H1 (cell line): ENCODE data around the gene ZNF74. TPM values are rescaled to one million over a fixed set of nuclear protein-coding genes. Genes with fewer than 3 reads are reported as not detected.
"Not testable (repeated sequence)": the region's sequence is repeated elsewhere in the genome, so short reads cannot be mapped to it uniquely, and the experiment has no call there.

ENCODE experiments used
- CTCF ChIA-PET: fragments of 300-600 bp; sonication (Branson Sonifier 250); formaldehyde crosslinking; loops from one replicate; lab custom pipeline; 2021; ENCODE audit not compliant: partially characterized antibody; lab: Charles Lee
- POLR2A ChIA-PET: fragments of 300-600 bp; sonication (Branson Sonifier 250); formaldehyde crosslinking; loops from one replicate; lab custom pipeline; 2021; ENCODE audit warnings: inconsistent platforms; ENCODE audit not compliant: partially characterized antibody; lab: Charles Lee
- DNase-seq, 2 experiments: peaks; one replicate each; pipeline versions ENCODE4 v3.0.0 to v3.0.0-alpha.2; 2010 to 2022; ENCODE audit warnings: low spot score in 2 of 2, low read depth in 1 of 2, mixed read lengths in 1 of 2
- FAIRE-seq: peaks from 2 replicates; lab custom pipeline; 2011; peaks lifted over from hg19 to GRCh38; lab: Jason Lieb, UNC
- H2AFZ ChIP-seq: 2 replicates; pipeline ENCODE4 v1.8.1; 2012; ENCODE audit warnings: low read length, inconsistent platforms
- H2AK5ac ChIP-seq: 2 replicates; pipeline ENCODE4 v1.6.1; 2013; ENCODE audit warnings: low read depth, low read length
- H2BK120ac ChIP-seq: replicated peaks from 2 replicates; pipeline ENCODE3; 2013; ENCODE audit warnings: low read depth, low read length, inconsistent platforms
- H2BK12ac ChIP-seq: 2 replicates; pipeline ENCODE4 v1.6.1; 2013; ENCODE audit warnings: low read depth, low read length
- H2BK15ac ChIP-seq: 2 replicates; pipeline ENCODE4 v1.6.1; 2013; ENCODE audit warnings: low read length
- H2BK20ac ChIP-seq: 2 replicates; pipeline ENCODE4 v1.6.1; 2013; ENCODE audit warnings: low read length
- H2BK5ac ChIP-seq: 2 replicates; pipeline ENCODE4 v1.6.1; 2013; ENCODE audit warnings: low read depth, low read length
- H3K14ac ChIP-seq: 2 replicates; pipeline ENCODE4 v1.6.1; 2013; ENCODE audit warnings: inconsistent platforms; ENCODE audit not compliant: insufficient read length
- H3K18ac ChIP-seq: 2 replicates; pipeline ENCODE4 v1.6.1; 2013; ENCODE audit warnings: low read length; ENCODE audit errors: extremely low read depth
- H3K23ac ChIP-seq: 2 replicates; pipeline ENCODE4 v1.6.1; 2013; ENCODE audit warnings: inconsistent platforms; ENCODE audit not compliant: insufficient read length
- H3K23me2 ChIP-seq: 2 replicates; pipeline ENCODE4 v1.6.1; 2013; ENCODE audit warnings: low read depth, low read length
- H3K27ac ChIP-seq: 2 replicates; pipeline ENCODE4 v1.6.1; 2011; ENCODE audit warnings: low read depth, low read length, inconsistent platforms
- H3K27me3 ChIP-seq, 4 experiments: replicated peaks in 1 of 4; 1 replicate in 1 of 4; 2 replicates in 3 of 4; pipeline versions ENCODE4 v1.6.1 to v1.8.1; 2011 to 2013; ENCODE audit warnings: low read length in 3 of 4, mild to moderate bottlenecking in 3 of 4, inconsistent platforms in 2 of 4, mixed read lengths in 2 of 4, moderate library complexity in 1 of 4; ENCODE audit not compliant: control insufficient read depth in 3 of 4, insufficient read depth in 3 of 4; ENCODE audit errors: extremely low read depth in 1 of 4
- H3K36me3 ChIP-seq, 4 experiments: 2 replicates each; pipeline versions ENCODE4 v1.6.1 to v1.8.1; 2011 to 2013; ENCODE audit warnings: mild to moderate bottlenecking in 4 of 4, low read length in 3 of 4, moderate library complexity in 2 of 4, control low read depth in 1 of 4, inconsistent platforms in 1 of 4; ENCODE audit not compliant: insufficient read depth in 4 of 4, control insufficient read depth in 2 of 4
- H3K4ac ChIP-seq: replicated peaks from 2 replicates; pipeline ENCODE3; 2013; ENCODE audit warnings: low read length, low read depth, mixed read lengths, inconsistent platforms; ENCODE audit not compliant: insufficient read length
- H3K4me1 ChIP-seq, 4 experiments: replicated peaks in 1 of 4; 1 replicate in 1 of 4; 2 replicates in 3 of 4; pipeline versions ENCODE4 v1.6.1 to v1.8.1; 2011 to 2013; ENCODE audit warnings: low read length in 3 of 4, inconsistent platforms in 2 of 4, mixed read lengths in 1 of 4; ENCODE audit not compliant: insufficient read depth in 4 of 4, control insufficient read depth in 3 of 4
- H3K4me2 ChIP-seq, 2 experiments: 2 replicates each; pipeline versions ENCODE4 v1.6.1 to v1.8.1; 2011 to 2013; ENCODE audit warnings: low read depth in 2 of 2, low read length in 2 of 2, control low read depth in 1 of 2, inconsistent platforms in 1 of 2, mild to moderate bottlenecking in 1 of 2; ENCODE audit not compliant: insufficient read depth in 1 of 2
- H3K4me3 ChIP-seq, 4 experiments: fragments of 200-600, 300-600 bp in 1 of 4; sonication (generic), shearing (Covaris generic), sonication (Bioruptor Twin) in 1 of 4; 2 replicates each; pipeline versions ENCODE4 v1.5.1 to v1.8.1; 2011 to 2016; ENCODE audit warnings: low read length in 4 of 4, low read depth in 3 of 4, control low read depth in 2 of 4, inconsistent platforms in 2 of 4, mild to moderate bottlenecking in 2 of 4, mixed read lengths in 1 of 4, moderate library complexity in 1 of 4; ENCODE audit not compliant: insufficient read depth in 2 of 4; ENCODE audit errors: extremely low read depth in 1 of 4
- H3K56ac ChIP-seq: replicated peaks from 2 replicates; pipeline ENCODE3; 2013; ENCODE audit warnings: low read depth, mild to moderate bottlenecking, mixed read lengths, low read length, inconsistent platforms; ENCODE audit not compliant: insufficient read length
- H3K79me1 ChIP-seq: 2 replicates; pipeline ENCODE4 v1.6.1; 2013; ENCODE audit warnings: low read depth, low read length, control low read depth
- H3K79me2 ChIP-seq, 2 experiments: 2 replicates each; pipeline versions ENCODE4 v1.6.1 to v1.8.1; 2012 to 2013; ENCODE audit warnings: low read length in 2 of 2, mild to moderate bottlenecking in 2 of 2, inconsistent platforms in 1 of 2; ENCODE audit not compliant: insufficient read depth in 2 of 2, control insufficient read depth in 1 of 2
- H3K9ac ChIP-seq, 4 experiments: replicated peaks in 1 of 4; 1 replicate in 1 of 4; 2 replicates in 3 of 4; pipeline versions ENCODE4 v1.6.1 to v1.8.1; 2011 to 2013; ENCODE audit warnings: low read depth in 3 of 4, low read length in 3 of 4, control low read depth in 2 of 4, mild to moderate bottlenecking in 2 of 4, moderate library complexity in 2 of 4, inconsistent platforms in 1 of 4; ENCODE audit errors: extremely low read depth in 1 of 4
- H3K9me3 ChIP-seq, 2 experiments: 2 replicates each; pipeline versions ENCODE4 v1.6.1 to v1.8.1; 2012 to 2013; ENCODE audit warnings: mild to moderate bottlenecking in 2 of 2, moderate library complexity in 2 of 2, control low read depth in 1 of 2, inconsistent platforms in 1 of 2, low read depth in 1 of 2, low read length in 1 of 2, mixed read lengths in 1 of 2; ENCODE audit not compliant: insufficient read depth in 2 of 2
- H4K20me1 ChIP-seq, 2 experiments: replicated peaks in 1 of 2; 2 replicates each; pipeline versions ENCODE3 to v1.8.1; 2011 to 2013; ENCODE audit warnings: inconsistent platforms in 2 of 2, low read length in 2 of 2, mild to moderate bottlenecking in 1 of 2; ENCODE audit not compliant: insufficient read depth in 2 of 2, control insufficient read depth in 1 of 2
- H4K5ac ChIP-seq: 2 replicates; pipeline ENCODE4 v1.6.1; 2013; ENCODE audit warnings: low read length, low read depth, mixed read lengths, inconsistent platforms; ENCODE audit not compliant: insufficient read length
- H4K8ac ChIP-seq: 2 replicates; pipeline ENCODE4 v1.8.0; 2013; ENCODE audit warnings: mild to moderate bottlenecking, moderate library complexity, low read length, inconsistent platforms; ENCODE audit not compliant: insufficient read depth; ENCODE audit errors: extremely low read depth
- H4K91ac ChIP-seq: replicated peaks from 2 replicates; pipeline ENCODE3; 2013; ENCODE audit warnings: low read length, mixed read lengths, inconsistent platforms; ENCODE audit not compliant: insufficient read length
- ATF2 ChIP-seq: IDR thresholded peaks from 2 replicates; pipeline ENCODE4 v1.6.1; 2012; ENCODE audit warnings: low read length, inconsistent platforms
- E2F6 ChIP-seq: IDR thresholded peaks from 2 replicates; pipeline ENCODE4 v1.6.1; 2012; ENCODE audit warnings: inconsistent platforms
- GTF2F1 ChIP-seq: IDR thresholded peaks from 2 replicates; pipeline ENCODE4 v1.6.1; 2012; ENCODE audit warnings: low read depth, low read length, improper control_type of control experiment, borderline replicate concordance
- POLR2AphosphoS5 ChIP-seq: IDR thresholded peaks from 2 replicates; pipeline ENCODE4 v1.6.1; 2011; ENCODE audit warnings: low read depth, low read length
- TEAD4 ChIP-seq: IDR thresholded peaks from 2 replicates; pipeline ENCODE4 v1.6.1; 2012; ENCODE audit warnings: low read depth, low read length, inconsistent platforms, mixed read lengths
- WGBS, 2 experiments: shearing (Covaris generic) in 1 of 2; methylation state at CpG; one replicate each; pipeline versions ENCODE4 v1.1.6 to v1.1.7; 2013 to 2015; ENCODE audit warnings: low lambda C conversion rate in 2 of 2, mixed read lengths in 2 of 2, inconsistent platforms in 1 of 2, low coverage in 1 of 2, missing lambda C conversion rate in 1 of 2; ENCODE audit not compliant: insufficient replicate concordance in 2 of 2, insufficient coverage in 1 of 2, insufficient read length in 1 of 2; ENCODE audit errors: extremely low coverage in 1 of 2, missing lambda C conversion rate in 1 of 2; 5-methylcytosine and 5-hydroxymethylcytosine counted together
- polyA plus RNA-seq, 7 experiments: library from polyadenylated mRNA; depleted of rRNA in 3 of 7; stranded (reverse) in 5 of 7; unstranded in 2 of 7; fragments of >200 nt in 5 of 7; fragments of 200-250 nt in 2 of 7; gene quantifications; 1 replicate in 5 of 7; 2 replicates in 1 of 7; 4 replicates in 1 of 7; pipeline versions ENCODE4 v1.2.1 to v1.2.3, GENCODE V29; 2011 to 2013; ENCODE audit warnings: missing spikeins in 2 of 7, mixed read lengths in 2 of 7
- total RNA-seq: library from RNA; stranded (reverse); fragmentation: NEBNext Ultra II Directional; extraction: Animal tissue kit (Norgen Biotek cat#: 25700); gene quantifications from 2 replicates; pipeline ENCODE4 v1.2.1, GENCODE V29; 2021
- TF ChIP-seq, protein P1 (sequence below): IDR thresholded peaks from 2 replicates; pipeline ENCODE4 v1.6.1; 2012; ENCODE audit warnings: inconsistent platforms

ZNF74 gene
- total and polyA plus RNA-seq, 2 of the 8 experiments (the other 6 are each of a cell fraction or from before 2014, with no cell fraction given), result 29.7 to 45.7 TPM

GRCh38 chr22:20408891-20409290 is 14.9 kb downstream of the ZNF74 start (continued):
- TF ChIP-seq ATF2, result no peak
- no peak for TF ChIP-seq E2F6
- TF ChIP-seq, protein P1, sequence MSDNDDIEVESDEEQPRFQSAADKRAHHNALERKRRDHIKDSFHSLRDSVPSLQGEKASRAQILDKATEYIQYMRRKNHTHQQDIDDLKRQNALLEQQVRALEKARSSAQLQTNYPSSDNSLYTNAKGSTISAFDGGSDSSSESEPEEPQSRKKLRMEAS, result no peak
- TF ChIP-seq TEAD4, result no peak
- TF ChIP-seq GTF2F1, result no peak
- no peak for TF ChIP-seq POLR2AphosphoS5

- H2AFZ ChIP-seq, H3K9ac ChIP-seq, H3K4me1 ChIP-seq, H3K79me1 ChIP-seq, H3K56ac ChIP-seq, H3K23ac ChIP-seq, H2BK12ac ChIP-seq, H4K8ac ChIP-seq, H4K5ac ChIP-seq, H3K4me3 ChIP-seq, H3K27me3 ChIP-seq, H3K9me3 ChIP-seq, H2BK20ac ChIP-seq, FAIRE-seq, H4K91ac ChIP-seq, H2BK5ac ChIP-seq, H2AK5ac ChIP-seq, H3K4ac ChIP-seq, H3K14ac ChIP-seq, POLR2A ChIA-PET, DNase-seq, H3K79me2 ChIP-seq, H3K27ac ChIP-seq, H3K23me2 ChIP-seq, H2BK15ac ChIP-seq, H2BK120ac ChIP-seq, H3K4me2 ChIP-seq, H3K18ac ChIP-seq: not testable (repeated sequence)
- H3K36me3 ChIP-seq, result peaks cover 0 to 20% (median 9%) of the 10 kb centered on the region in 4 experiments; a peak in 5 of 8 replicates
- peaks cover 0 to 12% of the 10 kb centered on the region in 2 experiments for H4K20me1 ChIP-seq
- CTCF ChIA-PET, result interaction anchor here (0.6 to 1.0 kb wide), 3 partner anchors 10 to 1240 kb away, joined by 3 to 4 read pairs (median 4); no protein-coding TSS in a partner anchor
- WGBS, 2 experiments, result 93% methylated on average over 3 of the region's 3 CpGs; no CpG with 5 or more reads in 1 of the 2 experiments
These were observed 15.4 kb downstream of the ZNF74 start for GRCh38 chr22:20409385-20409784.
